B cell (primary cell): ENCODE results near the gene PDE11A. TPM values are rescaled to one million over a fixed set of nuclear protein-coding genes. Genes with fewer than 3 reads are reported as not detected.

Experiments
- ATAC-seq: fragments of 200-7000 bp; cut with Tn5 transposase; one replicate; pipeline ENCODE4 v1.10.0; 2021; ENCODE audit warnings: low read depth, mild to moderate bottlenecking, moderate number of reproducible peaks, moderate library complexity
- CTCF ChIA-PET: fragments of 350-600 bp; sonication (Branson Sonifier 250); formaldehyde crosslinking; loops from one replicate; lab custom pipeline; 2021; ENCODE audit warnings: antibody characterized with exemption, inconsistent platforms; lab: Charles Lee
- POLR2A ChIA-PET: fragments of 350-600 bp; sonication (Branson Sonifier 250); formaldehyde crosslinking; loops from one replicate; lab custom pipeline; 2021; ENCODE audit warnings: antibody characterized with exemption; lab: Charles Lee
- DNase-seq: peaks from one replicate; pipeline ENCODE4 v3.0.0; 2013
- H2AFZ ChIP-seq: 2 replicates; pipeline ENCODE4 v1.6.1; 2012; ENCODE audit warnings: mild to moderate bottlenecking, low read depth, low read length; ENCODE audit not compliant: insufficient read depth, poor library complexity, severe bottlenecking
- H3K27ac ChIP-seq, 2 donors: 1 replicate in 1 of 2; 2 replicates in 1 of 2; pipeline ENCODE4 v1.5.1; 2012 to 2013; ENCODE audit warnings: low read length in 2 of 2, mild to moderate bottlenecking in 2 of 2, moderate library complexity in 1 of 2
- H3K27me3 ChIP-seq, 4 experiments: fragments of 200-600 bp in 1 of 4; sonication (generic) in 1 of 4; replicated peaks in 1 of 4; 1 replicate in 2 of 4; 2 replicates in 2 of 4; pipeline versions ENCODE4 v1.6.1 to v1.7.0; 2013 to 2016; ENCODE audit warnings: low read length in 3 of 4, mild to moderate bottlenecking in 2 of 4, mixed read lengths in 1 of 4, moderate library complexity in 1 of 4; ENCODE audit not compliant: insufficient read depth in 4 of 4, control insufficient read depth in 3 of 4; ENCODE audit errors: control extremely low read depth in 1 of 4
- H3K36me3 ChIP-seq, 2 experiments: replicated peaks in 1 of 2; 1 replicate in 1 of 2; 2 replicates in 1 of 2; pipeline versions ENCODE4 v1.6.1 to v1.7.1; 2013; ENCODE audit warnings: low read length in 1 of 2; ENCODE audit not compliant: insufficient read depth in 2 of 2, control insufficient read depth in 1 of 2; ENCODE audit errors: control extremely low read depth in 1 of 2, extremely low read depth in 1 of 2
- H3K4me1 ChIP-seq, 2 donors: fragments of 200-600 bp in 1 of 2; sonication (generic) in 1 of 2; 1 replicate in 1 of 2; 2 replicates in 1 of 2; pipeline versions ENCODE4 v1.5.1 to v1.6.1; 2013 to 2017; ENCODE audit warnings: low read length in 2 of 2; ENCODE audit not compliant: control insufficient read depth in 2 of 2, insufficient read depth in 2 of 2
- H3K4me2 ChIP-seq: replicated peaks from 2 replicates; pipeline ENCODE3; 2012; ENCODE audit warnings: mild to moderate bottlenecking, low read depth, low read length; ENCODE audit not compliant: poor library complexity, severe bottlenecking
- H3K4me3 ChIP-seq, 5 experiments: fragments of 200-600 bp in 1 of 5; sonication (generic) in 1 of 5; 1 replicate in 3 of 5; 2 replicates in 2 of 5; pipeline versions ENCODE4 v1.5.1 to v1.7.0; 2011 to 2016; ENCODE audit warnings: low read length in 4 of 5, mild to moderate bottlenecking in 4 of 5, low read depth in 2 of 5, control low read depth in 1 of 5, moderate library complexity in 1 of 5; ENCODE audit not compliant: insufficient read depth in 1 of 5; ENCODE audit errors: control extremely low read depth in 1 of 5, extremely low read depth in 1 of 5
- H3K79me2 ChIP-seq: fragments of 200-600 bp; sonication (generic); one replicate; pipeline ENCODE4 v1.6.0; 2016; ENCODE audit warnings: low read length; ENCODE audit not compliant: control insufficient read depth, insufficient read depth
- H3K9ac ChIP-seq: fragments of 200-600 bp; sonication (generic); 2 replicates; pipeline ENCODE4 v1.6.1; 2017; ENCODE audit warnings: mild to moderate bottlenecking, low read length, moderate library complexity
- H3K9me3 ChIP-seq, 3 donors: one replicate each; pipeline versions ENCODE4 v1.6.1 to v1.7.1; 2013; ENCODE audit warnings: low read length in 2 of 3; ENCODE audit not compliant: control insufficient read depth in 2 of 3, insufficient read depth in 1 of 3; ENCODE audit errors: control extremely low read depth in 1 of 3
- H4K20me1 ChIP-seq: 2 replicates; pipeline ENCODE4 v1.6.0; 2012; ENCODE audit warnings: mild to moderate bottlenecking, low read length; ENCODE audit not compliant: insufficient read depth, control insufficient read depth, poor library complexity, severe bottlenecking
- H3K27ac Mint-ChIP-seq: one replicate; pipeline ENCODE4 v1.8.0; 2021; ENCODE audit warnings: mixed read lengths
- H3K27me3 Mint-ChIP-seq: one replicate; pipeline ENCODE4 v1.8.0; 2021; ENCODE audit warnings: mixed read lengths
- H3K4me1 Mint-ChIP-seq: one replicate; pipeline ENCODE4 v1.8.0; 2021; ENCODE audit warnings: mixed read lengths
- H3K4me3 Mint-ChIP-seq: one replicate; pipeline ENCODE4 v1.8.0; 2021; ENCODE audit warnings: mixed read lengths
- H3K9me3 Mint-ChIP-seq: one replicate; pipeline ENCODE4 v1.8.0; 2022; ENCODE audit warnings: mixed read lengths; ENCODE audit not compliant: insufficient read depth
- EZH2 ChIP-seq: IDR thresholded peaks from 2 replicates; pipeline ENCODE4 v1.6.1; 2012; ENCODE audit warnings: borderline replicate concordance, low read depth, mild to moderate bottlenecking, moderate library complexity, low read length; ENCODE audit not compliant: insufficient read depth, poor library complexity, severe bottlenecking
- WGBS: methylation state at CpG from one replicate; pipeline ENCODE4 v1.1.5; 2013; ENCODE audit warnings: missing lambda C conversion rate; ENCODE audit not compliant: insufficient coverage; 5-methylcytosine and 5-hydroxymethylcytosine counted together
- intact Hi-C: fragments of 100-400 bp; cut with micrococcal nuclease; formaldehyde crosslinking; loops from one replicate; pipeline ENCODE4 v1.10.0; 2022
- polyA plus RNA-seq: library from polyadenylated mRNA; depleted of rRNA; stranded (reverse); fragments of >200 nt; gene quantifications from 2 replicates; pipeline ENCODE4 v1.2.3, GENCODE V29; 2012
- total RNA-seq, 2 donors: library from RNA; stranded (reverse); fragments of 120-200 nt in 1 of 2; gene quantifications; 1 replicate in 1 of 2; 2 replicates in 1 of 2; pipeline versions ENCODE4 v1.2.3 to v1.2.4, GENCODE V29; 2013 to 2022
- TF ChIP-seq, protein P1 (sequence below): fragments of 200-600 bp; IDR thresholded peaks from one replicate; pipeline ENCODE4 v1.8.0; 2022; ENCODE audit warnings: antibody characterized with exemption, mild to moderate bottlenecking

Gene PDE11A
- total and polyA plus RNA-seq, 2 donors (not counting 1 experiment from before 2014, with no cell fraction given), result 0.25 TPM; not detected in 1

GRCh38 chr2:177692042-177692782 is 380.4 kb downstream of the PDE11A start:
- Histone ChIP-seq H4K20me1 (no peaks in the 10 kb centered on the region), H3K4me1 (no peaks in the 10 kb centered on the region), H3K9me3 (no peaks in the 10 kb centered on the region), H3K27me3 (no peaks in the 10 kb centered on the region), H3K9ac (no peak overlapping the region), H3K79me2 (no peaks in the 10 kb centered on the region), H3K4me3 (no peak overlapping the region), H3K27ac (no peak overlapping the region), H3K36me3 (no peaks in the 10 kb centered on the region), H2AFZ (no peak overlapping the region), H3K4me2 (no peak overlapping the region)
- Mint-ChIP-seq H3K27me3 (peaks cover 16% of the 10 kb centered on the region), H3K27ac (no peak overlapping the region), H3K4me3 (no peak overlapping the region), H3K4me1 (no peaks in the 10 kb centered on the region), H3K9me3 (no peaks in the 10 kb centered on the region)
- POLR2A ChIA-PET, result no interaction called here
- CTCF ChIA-PET, result no interaction called here
- 71% methylated on average over 1 of the region's 2 CpGs for WGBS
- intact Hi-C loops, result no loop called here
- ATAC-seq (no peak), DNase-seq (no peak)
- TF ChIP-seq EZH2, result no peak
- TF ChIP-seq, protein P1, sequence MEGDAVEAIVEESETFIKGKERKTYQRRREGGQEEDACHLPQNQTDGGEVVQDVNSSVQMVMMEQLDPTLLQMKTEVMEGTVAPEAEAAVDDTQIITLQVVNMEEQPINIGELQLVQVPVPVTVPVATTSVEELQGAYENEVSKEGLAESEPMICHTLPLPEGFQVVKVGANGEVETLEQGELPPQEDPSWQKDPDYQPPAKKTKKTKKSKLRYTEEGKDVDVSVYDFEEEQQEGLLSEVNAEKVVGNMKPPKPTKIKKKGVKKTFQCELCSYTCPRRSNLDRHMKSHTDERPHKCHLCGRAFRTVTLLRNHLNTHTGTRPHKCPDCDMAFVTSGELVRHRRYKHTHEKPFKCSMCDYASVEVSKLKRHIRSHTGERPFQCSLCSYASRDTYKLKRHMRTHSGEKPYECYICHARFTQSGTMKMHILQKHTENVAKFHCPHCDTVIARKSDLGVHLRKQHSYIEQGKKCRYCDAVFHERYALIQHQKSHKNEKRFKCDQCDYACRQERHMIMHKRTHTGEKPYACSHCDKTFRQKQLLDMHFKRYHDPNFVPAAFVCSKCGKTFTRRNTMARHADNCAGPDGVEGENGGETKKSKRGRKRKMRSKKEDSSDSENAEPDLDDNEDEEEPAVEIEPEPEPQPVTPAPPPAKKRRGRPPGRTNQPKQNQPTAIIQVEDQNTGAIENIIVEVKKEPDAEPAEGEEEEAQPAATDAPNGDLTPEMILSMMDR, result no peak

GRCh38 chr2:177691177-177691576 is 381.4 kb downstream of the PDE11A start:
- Mint-ChIP-seq H3K27me3 (peaks cover 14% of the 10 kb centered on the region), H3K27ac (no peak overlapping the region), H3K4me3 (no peak overlapping the region), H3K9me3 (no peaks in the 10 kb centered on the region), H3K4me1 (no peaks in the 10 kb centered on the region)
- Histone ChIP-seq H3K4me3 (no peak overlapping the region), H3K9ac (no peak overlapping the region), H3K36me3 (no peaks in the 10 kb centered on the region), H3K27ac (no peak overlapping the region), H3K4me1 (no peaks in the 10 kb centered on the region), H3K79me2 (no peaks in the 10 kb centered on the region), H3K9me3 (no peaks in the 10 kb centered on the region), H3K27me3 (no peaks in the 10 kb centered on the region), H2AFZ (no peak overlapping the region), H3K4me2 (no peak overlapping the region), H4K20me1 (no peaks in the 10 kb centered on the region)
- ChIA-PET CTCF (no interaction called here), POLR2A (no interaction called here)
- ATAC-seq (no peak), DNase-seq (no peak)
- TF ChIP-seq, protein P1, result no peak
- no peak for TF ChIP-seq EZH2
- intact Hi-C loops, result no loop called here
- 0% methylated on average over 1 of the region's 1 CpG for WGBS
